ENCODE measurements around the gene IDUA.

Gene IDUA

GRCh38 chr4:999882-1000425 is 13.1 kb downstream of the IDUA start:
- H3K4me2 ChIP-seq (ENCODE audit: low read length) = no peak overlapping the region
- H3K27me3 ChIP-seq (ENCODE audit: low read depth, low read length) = peaks cover 24% of the 10 kb centered on the region
- H2AFZ ChIP-seq (ENCODE audit: low read depth, low read length) = no peak overlapping the region
- no peaks in the 10 kb centered on the region for H3K9me3 ChIP-seq (ENCODE audit: insufficient read depth, low read length)
- H3K36me3 ChIP-seq (replicated peaks; ENCODE audit: low read depth, low read length) = no peaks in the 10 kb centered on the region
- no peaks in the 10 kb centered on the region for H3K79me2 ChIP-seq (ENCODE audit: low read length)
- TF ChIP-seq CTCF (IDR thresholded peaks at IDR 0.05; ENCODE audit: low read depth, low read length) = no peak
- TF ChIP-seq EZH2phosphoT487 (IDR thresholded peaks at IDR 0.05; ENCODE audit: low read depth) = no peak
- H3K27ac ChIP-seq (ENCODE audit: low read length) = no peak overlapping the region
- H3K4me1 ChIP-seq (ENCODE audit: low read length) = no peaks in the 10 kb centered on the region
- H4K20me1 ChIP-seq (ENCODE audit: insufficient read depth, low read length) = no peaks in the 10 kb centered on the region
- no peak overlapping the region for H3K4me3 ChIP-seq (ENCODE audit: low read length)
- no peak overlapping the region for H3K9ac ChIP-seq (ENCODE audit: low read length)

GRCh38 chr4:1000686-1001260 is 13.9 kb downstream of the IDUA start:
- no peak overlapping the region for H3K27ac ChIP-seq (ENCODE audit: low read length)
- H3K4me1 ChIP-seq (ENCODE audit: low read length) = no peaks in the 10 kb centered on the region
- H3K27me3 ChIP-seq (ENCODE audit: low read depth, low read length) = peaks cover 24% of the 10 kb centered on the region
- H3K79me2 ChIP-seq (ENCODE audit: low read length) = no peaks in the 10 kb centered on the region
- TF ChIP-seq EZH2phosphoT487 (IDR thresholded peaks at IDR 0.05; ENCODE audit: low read depth) (no peak), CTCF (IDR thresholded peaks at IDR 0.05; ENCODE audit: low read depth, low read length) (no peak)
- no peaks in the 10 kb centered on the region for H4K20me1 ChIP-seq (ENCODE audit: insufficient read depth, low read length)
- no peak overlapping the region for H3K4me3 ChIP-seq (ENCODE audit: low read length)
- H3K4me2 ChIP-seq (ENCODE audit: low read length) = no peak overlapping the region
- no peaks in the 10 kb centered on the region for H3K9me3 ChIP-seq (ENCODE audit: insufficient read depth, low read length)
- H3K36me3 ChIP-seq (replicated peaks; ENCODE audit: low read depth, low read length) = no peaks in the 10 kb centered on the region
- no peak overlapping the region for H2AFZ ChIP-seq (ENCODE audit: low read depth, low read length)
- no peak overlapping the region for H3K9ac ChIP-seq (ENCODE audit: low read length)

- Histone ChIP-seq H3K79me2 (ENCODE audit: low read length) (no peaks in the 10 kb centered on the region), H3K27ac (ENCODE audit: low read length) (no peak overlapping the region), H3K36me3 (replicated peaks; ENCODE audit: low read depth, low read length) (no peaks in the 10 kb centered on the region), H3K9ac (ENCODE audit: low read length) (no peak overlapping the region), H2AFZ (ENCODE audit: low read depth, low read length) (no peak overlapping the region), H3K9me3 (ENCODE audit: insufficient read depth, low read length) (no peaks in the 10 kb centered on the region), H3K4me3 (ENCODE audit: low read length) (no peak overlapping the region), H3K27me3 (ENCODE audit: low read depth, low read length) (peaks cover 24% of the 10 kb centered on the region), H3K4me2 (ENCODE audit: low read length) (no peak overlapping the region), H3K4me1 (ENCODE audit: low read length) (no peaks in the 10 kb centered on the region), H4K20me1 (ENCODE audit: insufficient read depth, low read length) (no peaks in the 10 kb centered on the region)
- TF ChIP-seq CTCF (IDR thresholded peaks at IDR 0.05; ENCODE audit: low read depth, low read length) (no peak), EZH2phosphoT487 (IDR thresholded peaks at IDR 0.05; ENCODE audit: low read depth) (no peak)
Observed at GRCh38 chr4:1001561-1002130, 14.8 kb downstream of the IDUA start.

GRCh38 chr4:1002131-1002630 is 15.3 kb downstream of the IDUA start:
- Histone ChIP-seq H3K9me3 (ENCODE audit: insufficient read depth, low read length) (no peaks in the 10 kb centered on the region), H3K4me1 (ENCODE audit: low read length) (no peaks in the 10 kb centered on the region), H3K27ac (ENCODE audit: low read length) (no peak overlapping the region), H3K27me3 (ENCODE audit: low read depth, low read length) (peaks cover 25% of the 10 kb centered on the region), H4K20me1 (ENCODE audit: insufficient read depth, low read length) (no peaks in the 10 kb centered on the region), H2AFZ (ENCODE audit: low read depth, low read length) (no peak overlapping the region), H3K4me2 (ENCODE audit: low read length) (no peak overlapping the region), H3K4me3 (ENCODE audit: low read length) (no peak overlapping the region), H3K9ac (ENCODE audit: low read length) (no peak overlapping the region), H3K36me3 (replicated peaks; ENCODE audit: low read depth, low read length) (no peaks in the 10 kb centered on the region), H3K79me2 (ENCODE audit: low read length) (no peaks in the 10 kb centered on the region)
- TF ChIP-seq CTCF (IDR thresholded peaks at IDR 0.05; ENCODE audit: low read depth, low read length) (no peak), EZH2phosphoT487 (IDR thresholded peaks at IDR 0.05; ENCODE audit: low read depth) (no peak)

Data from OCI-LY3 (cell line).